Liver (tissue), 9 donors: ENCODE results near the gene SH3BP5L. TPM values are rescaled to one million over a fixed set of nuclear protein-coding genes. Genes with fewer than 3 reads are reported as not detected.

Experiments used
- DNase-seq: peaks from one replicate; pipeline ENCODE4 v3.0.0-alpha.2; 2017; ENCODE audit warnings: low spot score
- H3K27ac ChIP-seq, 2 donors: one replicate each; pipeline ENCODE4 v1.7.0; 2013; ENCODE audit warnings: inconsistent platforms in 2 of 2, low read length in 2 of 2, control low read depth in 1 of 2, low read depth in 1 of 2, mild to moderate bottlenecking in 1 of 2
- H3K27me3 ChIP-seq, 4 donors: one replicate each; pipeline versions ENCODE4 v1.6.1 to v1.7.0; 2013; ENCODE audit warnings: low read length in 3 of 4, inconsistent platforms in 1 of 4, mild to moderate bottlenecking in 1 of 4, moderate library complexity in 1 of 4; ENCODE audit not compliant: control insufficient read depth in 4 of 4, insufficient read depth in 4 of 4
- H3K36me3 ChIP-seq, 4 donors: one replicate each; pipeline versions ENCODE4 v1.6.1 to v1.7.0; 2013; ENCODE audit warnings: low read length in 3 of 4, mild to moderate bottlenecking in 3 of 4, low read depth in 1 of 4, moderate library complexity in 1 of 4; ENCODE audit not compliant: control insufficient read depth in 4 of 4, insufficient read depth in 3 of 4
- H3K4me1 ChIP-seq, 4 donors: one replicate each; pipeline versions ENCODE4 v1.6.1 to v1.7.0; 2013; ENCODE audit warnings: low read length in 3 of 4, mild to moderate bottlenecking in 3 of 4, moderate library complexity in 1 of 4; ENCODE audit not compliant: control insufficient read depth in 4 of 4, insufficient read depth in 4 of 4
- H3K4me3 ChIP-seq, 3 donors: one replicate each; pipeline versions ENCODE4 v1.6.1 to v1.7.0; 2013; ENCODE audit warnings: low read length in 3 of 3, control low read depth in 1 of 3, low read depth in 1 of 3, mild to moderate bottlenecking in 1 of 3
- H3K9ac ChIP-seq, 2 donors: one replicate each; pipeline ENCODE4 v1.7.0; 2013; ENCODE audit warnings: low read length in 2 of 2, mild to moderate bottlenecking in 2 of 2, moderate library complexity in 2 of 2, control low read depth in 1 of 2, low read depth in 1 of 2
- H3K9me3 ChIP-seq, 4 donors: one replicate each; pipeline versions ENCODE4 v1.6.1 to v1.7.0; 2013; ENCODE audit warnings: low read length in 3 of 4; ENCODE audit not compliant: control insufficient read depth in 4 of 4
- CTCF ChIP-seq: fragments of 150-350 bp; IDR thresholded peaks from 2 replicates; pipeline ENCODE4 v1.5.1; 2017; ENCODE audit warnings: improper control_type of control experiment, low read depth, low read length; ENCODE audit not compliant: missing input control
- EGR1 ChIP-seq, 2 donors: IDR thresholded peaks; 2 replicates each; pipeline ENCODE4 v1.6.1; 2016 to 2018; ENCODE audit warnings: antibody characterized with exemption in 2 of 2, low read depth in 2 of 2
- FOXA1 ChIP-seq: IDR thresholded peaks from 2 replicates; pipeline ENCODE4 v1.6.1; 2016; ENCODE audit warnings: antibody characterized with exemption
- FOXA2 ChIP-seq: IDR thresholded peaks from 2 replicates; pipeline ENCODE4 v1.6.1; 2016; ENCODE audit warnings: antibody characterized with exemption
- GABPA ChIP-seq, 2 donors: IDR thresholded peaks in 1 of 2; conservative IDR thresholded peaks in 1 of 2; 2 replicates each; pipeline ENCODE4 v1.6.1; 2016; ENCODE audit warnings: antibody characterized with exemption in 2 of 2, mild to moderate bottlenecking in 1 of 2, moderate library complexity in 1 of 2
- HNF4A ChIP-seq, 2 donors: conservative IDR thresholded peaks; 2 replicates each; pipeline ENCODE4 v1.6.1; 2016; ENCODE audit warnings: antibody characterized with exemption in 2 of 2, mild to moderate bottlenecking in 2 of 2
- HNF4G ChIP-seq: IDR thresholded peaks from 2 replicates; pipeline ENCODE4 v1.6.1; 2016; ENCODE audit warnings: antibody characterized with exemption
- JUND ChIP-seq, 2 donors: IDR thresholded peaks; 2 replicates each; pipeline ENCODE4 v1.6.1; 2016; ENCODE audit warnings: antibody characterized with exemption in 2 of 2
- MAX ChIP-seq: IDR thresholded peaks from 2 replicates; pipeline ENCODE4 v1.6.1; 2016; ENCODE audit warnings: antibody characterized with exemption
- NR2F2 ChIP-seq: IDR thresholded peaks from 2 replicates; pipeline ENCODE4 v1.6.1; 2016; ENCODE audit warnings: antibody characterized with exemption
- RAD21 ChIP-seq, 2 donors: IDR thresholded peaks; 2 replicates each; pipeline ENCODE4 v1.6.1; 2016; ENCODE audit warnings: antibody characterized with exemption in 2 of 2, mild to moderate bottlenecking in 2 of 2
- REST ChIP-seq: IDR thresholded peaks from 2 replicates; pipeline ENCODE4 v1.6.1; 2016; ENCODE audit warnings: antibody characterized with exemption, mild to moderate bottlenecking
- RXRA ChIP-seq, 2 donors: IDR thresholded peaks; 2 replicates each; pipeline ENCODE4 v1.6.1; 2017 to 2018; ENCODE audit warnings: antibody characterized with exemption in 2 of 2, mild to moderate bottlenecking in 1 of 2
- SP1 ChIP-seq: IDR thresholded peaks from 2 replicates; pipeline ENCODE4 v1.6.1; 2018; ENCODE audit warnings: antibody characterized with exemption, mild to moderate bottlenecking
- TAF1 ChIP-seq: conservative IDR thresholded peaks from 2 replicates; pipeline ENCODE4 v1.6.1; 2016; ENCODE audit warnings: antibody characterized with exemption, mild to moderate bottlenecking
- YY1 ChIP-seq: IDR thresholded peaks from 2 replicates; pipeline ENCODE4 v1.6.1; 2016; ENCODE audit warnings: antibody characterized with exemption, mild to moderate bottlenecking
- WGBS: extraction: QIAGEN DNeasy Blood & Tissue Kit; methylation state at CpG from one replicate; pipeline ENCODE4 v1.1.7; 2013; 5-methylcytosine and 5-hydroxymethylcytosine counted together
- polyA plus RNA-seq, 2 donors: library from polyadenylated mRNA; stranded (reverse) in 1 of 2; unstranded in 1 of 2; fragments of 200-250 nt in 1 of 2; fragments of >200 nt in 1 of 2; fragmentation: Nextera tagmentation in 1 of 2; extraction: Ambion mirVana in 1 of 2; gene quantifications; one replicate each; pipeline versions ENCODE4 v1.2.1 to v1.2.3, GENCODE V29; 2013 to 2015
- total RNA-seq, 2 donors: library from RNA; depleted of rRNA; stranded (reverse); fragments of >200 nt; gene quantifications; one replicate each; pipeline ENCODE4 v1.2.3, GENCODE V29; 2014
- TF ChIP-seq, protein P1 (sequence below): IDR thresholded peaks from 2 replicates; pipeline ENCODE4 v1.6.1; 2016; ENCODE audit warnings: antibody characterized with exemption
- TF ChIP-seq, protein P2 (sequence below): IDR thresholded peaks from 2 replicates; pipeline ENCODE4 v1.6.1; 2016; ENCODE audit warnings: antibody characterized with exemption
- donor health status: healthy.
- donor health status: healthy.
- donor health status: healthy.
- donor health status: healthy.
- donor health status: healthy.

SH3BP5L gene
- total and polyA plus RNA-seq, 4 donors, result 1.5 to 16.4 (median 12.4) TPM

DNA sequence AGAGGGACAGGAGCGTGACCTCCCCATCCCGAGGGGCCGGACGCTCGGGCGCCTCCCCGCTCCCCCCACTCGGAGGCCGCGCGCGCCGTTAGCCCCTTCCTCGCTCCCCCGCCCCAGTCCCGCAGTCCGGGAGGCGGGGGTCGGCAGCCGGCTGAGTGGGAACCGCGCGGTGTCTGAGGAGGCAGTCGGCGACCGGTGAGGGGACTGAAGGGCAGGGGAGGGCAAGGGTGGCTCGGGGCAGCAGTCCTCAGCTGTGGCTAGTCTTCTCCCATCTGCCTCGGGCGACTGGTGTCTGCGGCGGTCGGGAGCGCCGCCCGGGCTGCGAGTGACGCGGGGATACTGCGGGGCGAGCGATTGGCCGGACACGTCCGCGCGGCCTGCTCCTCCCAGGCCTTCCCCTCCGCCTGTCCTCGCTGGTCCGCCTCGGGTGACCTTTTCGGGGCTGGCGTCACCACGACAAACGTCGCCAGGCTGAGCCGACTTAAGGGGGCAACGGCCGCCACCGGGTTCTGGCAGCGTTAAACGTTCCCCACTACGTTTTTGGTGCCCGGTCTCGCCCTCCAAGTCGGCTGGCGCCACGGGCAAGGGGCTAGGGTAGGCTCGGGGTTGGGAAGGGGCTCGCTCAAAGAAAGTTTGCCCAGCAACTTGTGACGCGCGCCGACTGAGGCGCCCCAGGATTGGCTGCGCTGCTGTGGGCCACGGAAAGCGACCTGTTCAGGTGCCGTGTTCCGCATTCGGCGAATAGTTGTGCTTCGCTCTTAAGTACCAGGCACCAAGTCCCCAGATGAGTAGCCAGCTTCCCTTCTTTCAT lies 12.8 kb upstream of the SH3BP5L start:
- Histone ChIP-seq H3K27me3 (no peaks in the 10 kb centered on the region), H3K4me3 (peak overlapping the region; percentile 50 to 96 (median 76)), H3K36me3 (no peaks in the 10 kb centered on the region), H3K4me1 (peaks cover 7 to 23% (median 15%) of the 10 kb centered on the region in 4 donors), H3K9me3 (no peaks in the 10 kb centered on the region), H3K27ac (peak overlapping the region; percentile 99 to 100), H3K9ac (peak overlapping the region; percentile 48 to 81)
- WGBS, result under 1% methylated on average over 82 of the region's 82 CpGs
- peak; percentile 91 for DNase-seq
- TF ChIP-seq REST, result peak; percentile 81
- TF ChIP-seq EGR1 (IDR thresholded peaks at IDR 0.05; ENCODE audit: low read depth in 2 of 2), result no peak
- TF ChIP-seq YY1, result peak; percentile 58
- peak; percentile 88 for TF ChIP-seq TAF1
- no peak for TF ChIP-seq HNF4G
- no peak for TF ChIP-seq FOXA1
- TF ChIP-seq FOXA2, result no peak
- peak in 1 of 2 donors; percentile 25 for TF ChIP-seq HNF4A (conservative IDR thresholded peaks at IDR 0.05)
- peak in 1 of 2 donors; percentile 64 for TF ChIP-seq GABPA (IDR thresholded peaks at IDR 0.05 in 1 of 2, conservative IDR thresholded peaks at IDR 0.05 in 1 of 2)
- no peak for TF ChIP-seq RAD21 (IDR thresholded peaks at IDR 0.05)
- TF ChIP-seq, protein P1, sequence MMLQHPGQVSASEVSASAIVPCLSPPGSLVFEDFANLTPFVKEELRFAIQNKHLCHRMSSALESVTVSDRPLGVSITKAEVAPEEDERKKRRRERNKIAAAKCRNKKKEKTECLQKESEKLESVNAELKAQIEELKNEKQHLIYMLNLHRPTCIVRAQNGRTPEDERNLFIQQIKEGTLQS, result no peak
- TF ChIP-seq MAX, result peak; percentile 67
- peak in 1 of 2 donors; percentile 11 for TF ChIP-seq JUND (IDR thresholded peaks at IDR 0.05)
- no peak for TF ChIP-seq CTCF
- TF ChIP-seq SP1, result peak; percentile 38
- TF ChIP-seq RXRA (IDR thresholded peaks at IDR 0.05), result peak; percentile 80 to 87
- TF ChIP-seq, protein P2, sequence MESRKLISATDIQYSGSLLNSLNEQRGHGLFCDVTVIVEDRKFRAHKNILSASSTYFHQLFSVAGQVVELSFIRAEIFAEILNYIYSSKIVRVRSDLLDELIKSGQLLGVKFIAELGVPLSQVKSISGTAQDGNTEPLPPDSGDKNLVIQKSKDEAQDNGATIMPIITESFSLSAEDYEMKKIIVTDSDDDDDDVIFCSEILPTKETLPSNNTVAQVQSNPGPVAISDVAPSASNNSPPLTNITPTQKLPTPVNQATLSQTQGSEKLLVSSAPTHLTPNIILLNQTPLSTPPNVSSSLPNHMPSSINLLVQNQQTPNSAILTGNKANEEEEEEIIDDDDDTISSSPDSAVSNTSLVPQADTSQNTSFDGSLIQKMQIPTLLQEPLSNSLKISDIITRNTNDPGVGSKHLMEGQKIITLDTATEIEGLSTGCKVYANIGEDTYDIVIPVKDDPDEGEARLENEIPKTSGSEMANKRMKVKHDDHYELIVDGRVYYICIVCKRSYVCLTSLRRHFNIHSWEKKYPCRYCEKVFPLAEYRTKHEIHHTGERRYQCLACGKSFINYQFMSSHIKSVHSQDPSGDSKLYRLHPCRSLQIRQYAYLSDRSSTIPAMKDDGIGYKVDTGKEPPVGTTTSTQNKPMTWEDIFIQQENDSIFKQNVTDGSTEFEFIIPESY, result no peak
- TF ChIP-seq NR2F2, result no peak
